ENCODE results near the gene CARNS1. TPM values are rescaled to one million over a fixed set of nuclear protein-coding genes. Genes with fewer than 3 reads are reported as not detected.

The CARNS1 gene
- total and polyA plus RNA-seq, 9 donors: 0.12 to 13.2 (median 0.62) TPM

DNA sequence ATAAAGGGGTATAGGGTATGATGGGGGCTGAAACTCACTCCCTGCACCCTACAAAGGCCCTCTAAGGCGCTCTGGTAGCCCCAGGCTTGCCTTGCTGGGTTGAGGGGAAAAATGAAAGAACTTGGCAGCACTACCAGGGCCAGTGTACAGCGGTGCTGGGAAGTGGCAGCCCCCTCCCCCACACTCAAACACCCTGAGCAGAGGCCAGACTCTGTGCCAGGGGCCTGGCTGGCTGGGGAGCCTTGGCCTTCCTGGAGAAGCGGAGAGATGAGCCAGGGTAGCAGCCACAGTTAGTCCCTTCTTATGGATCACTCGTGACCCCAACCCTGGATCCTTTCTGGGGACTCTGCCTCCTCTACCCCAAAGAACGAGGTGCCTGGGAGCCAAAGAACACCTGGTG lies 50.9 kb downstream of the CARNS1 start:
- Histone ChIP-seq H3K27ac (no peak overlapping the region), H3K9me3 (no peaks in the 10 kb centered on the region), H3K4me1 (ENCODE audit: insufficient read depth) (peaks cover 7% of the 10 kb centered on the region), H3K4me3 (no peak overlapping the region), H3K36me3 (no peaks in the 10 kb centered on the region), H3K27me3 (no peaks in the 10 kb centered on the region)
- peak in 1 of 5 donors; percentile 19 for DNase-seq
- TF ChIP-seq, protein P1, sequence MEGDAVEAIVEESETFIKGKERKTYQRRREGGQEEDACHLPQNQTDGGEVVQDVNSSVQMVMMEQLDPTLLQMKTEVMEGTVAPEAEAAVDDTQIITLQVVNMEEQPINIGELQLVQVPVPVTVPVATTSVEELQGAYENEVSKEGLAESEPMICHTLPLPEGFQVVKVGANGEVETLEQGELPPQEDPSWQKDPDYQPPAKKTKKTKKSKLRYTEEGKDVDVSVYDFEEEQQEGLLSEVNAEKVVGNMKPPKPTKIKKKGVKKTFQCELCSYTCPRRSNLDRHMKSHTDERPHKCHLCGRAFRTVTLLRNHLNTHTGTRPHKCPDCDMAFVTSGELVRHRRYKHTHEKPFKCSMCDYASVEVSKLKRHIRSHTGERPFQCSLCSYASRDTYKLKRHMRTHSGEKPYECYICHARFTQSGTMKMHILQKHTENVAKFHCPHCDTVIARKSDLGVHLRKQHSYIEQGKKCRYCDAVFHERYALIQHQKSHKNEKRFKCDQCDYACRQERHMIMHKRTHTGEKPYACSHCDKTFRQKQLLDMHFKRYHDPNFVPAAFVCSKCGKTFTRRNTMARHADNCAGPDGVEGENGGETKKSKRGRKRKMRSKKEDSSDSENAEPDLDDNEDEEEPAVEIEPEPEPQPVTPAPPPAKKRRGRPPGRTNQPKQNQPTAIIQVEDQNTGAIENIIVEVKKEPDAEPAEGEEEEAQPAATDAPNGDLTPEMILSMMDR (IDR thresholded peaks at IDR 0.05): no peak
- TF ChIP-seq POLR2A (IDR thresholded peaks at IDR 0.05) (no peak), EP300 (IDR thresholded peaks at IDR 0.05) (no peak)
- intact Hi-C loops (cut with DNase I): loop anchor here in 1 of 4 donors (5.0 kb wide), 1 partner anchor 69 kb away; no protein-coding TSS in a partner anchor
- WGBS, 3 donors: 81 to 83% (median 81%) methylated on average over 5 of the region's 5 CpGs

DNA sequence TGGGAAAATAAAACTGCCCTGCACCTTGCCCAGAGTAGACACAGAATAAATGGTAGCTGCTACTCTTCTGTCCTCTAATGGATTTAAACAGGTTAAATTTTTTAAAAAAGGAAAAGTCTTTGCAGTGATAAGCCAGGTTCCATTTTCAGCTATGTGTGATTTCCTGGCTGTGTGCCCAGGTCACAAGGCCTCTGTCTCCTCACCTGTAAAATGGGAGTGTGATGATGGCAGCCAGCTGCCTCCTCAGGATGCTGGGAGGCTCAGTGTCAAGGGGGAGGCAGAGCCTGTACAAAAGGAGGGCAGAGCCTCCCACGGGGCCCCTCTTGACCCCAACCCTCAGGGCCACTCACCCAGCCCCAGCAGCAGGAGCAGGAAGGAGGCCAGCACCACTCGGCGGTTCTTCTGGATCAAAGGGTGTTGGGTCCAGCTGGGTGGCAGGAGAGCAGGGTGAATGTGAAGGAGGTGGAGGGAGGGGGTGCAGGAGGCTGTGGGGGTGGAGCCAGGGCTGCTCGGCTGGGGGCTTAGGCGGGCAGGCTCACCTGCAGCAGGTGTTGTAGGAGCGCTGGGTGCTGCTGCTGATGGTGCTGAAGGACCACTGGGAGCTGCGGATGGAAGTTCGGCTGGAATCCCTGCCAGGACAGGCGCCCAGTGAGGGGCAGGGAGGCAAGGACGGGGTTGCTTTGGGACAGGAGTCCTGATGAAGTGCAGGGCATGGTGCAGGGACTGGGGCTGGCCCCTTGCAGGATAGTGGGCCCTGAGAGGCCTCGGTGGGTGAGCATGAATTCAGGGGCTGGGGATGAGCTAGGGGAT lies 51.7 kb downstream of the CARNS1 start:
- Histone ChIP-seq H3K27ac (no peak overlapping the region), H3K4me3 (no peak overlapping the region), H3K9me3 (no peaks in the 10 kb centered on the region), H3K4me1 (ENCODE audit: insufficient read depth) (peaks cover 7% of the 10 kb centered on the region), H3K36me3 (no peaks in the 10 kb centered on the region), H3K27me3 (no peaks in the 10 kb centered on the region)
- DNase-seq: peak in 1 of 5 donors; percentile 22
- TF ChIP-seq, protein P1 (IDR thresholded peaks at IDR 0.05): no peak
- TF ChIP-seq EP300 (IDR thresholded peaks at IDR 0.05) (no peak), POLR2A (IDR thresholded peaks at IDR 0.05) (no peak)
- intact Hi-C loops (cut with DNase I): loop anchor here in 1 of 4 donors (5.0 kb wide), 1 partner anchor 70 kb away; no protein-coding TSS in a partner anchor
- WGBS, 3 donors: 63 to 67% (median 65%) methylated on average over 11 of the region's 11 CpGs

DNA sequence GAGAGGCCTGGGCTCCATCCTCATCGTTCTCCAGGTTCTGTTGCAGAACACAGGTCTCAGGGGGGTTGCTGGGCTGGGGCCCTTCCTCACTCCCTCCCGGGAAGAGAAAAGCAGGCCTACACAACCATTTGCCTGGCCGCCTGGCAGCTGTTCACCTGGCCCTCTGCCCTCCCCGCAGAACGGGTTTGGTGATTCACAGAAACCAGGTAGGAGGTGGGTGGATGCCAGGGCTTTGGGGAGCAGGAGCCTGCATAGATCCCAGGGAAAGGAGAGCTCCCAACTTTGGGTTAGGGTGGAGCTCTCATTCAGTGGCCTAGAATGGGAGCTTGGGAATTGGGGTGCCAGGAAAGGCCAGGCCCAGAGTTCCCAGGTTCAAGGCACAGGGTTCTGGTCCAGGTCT lies 52.6 kb downstream of the CARNS1 start:
- no peaks in the 10 kb centered on the region for H3K9me3 ChIP-seq
- peaks cover 7% of the 10 kb centered on the region for H3K4me1 ChIP-seq (ENCODE audit: insufficient read depth)
- no peaks in the 10 kb centered on the region for H3K27me3 ChIP-seq
- TF ChIP-seq, protein P1 (IDR thresholded peaks at IDR 0.05): no peak
- intact Hi-C loops (cut with DNase I): loop anchor here in 1 of 4 donors (5.0 kb wide), 1 partner anchor 71 kb away; no protein-coding TSS in a partner anchor
- 7 to 17% (median 11%) methylated on average over 5 of the region's 5 CpGs for WGBS, 3 donors
- peak; percentile 50 to 69 (median 66) for DNase-seq
- no peaks in the 10 kb centered on the region for H3K36me3 ChIP-seq
- H3K4me3 ChIP-seq: peak overlapping the region; percentile 93
- H3K27ac ChIP-seq: peak overlapping the region in 1 of 2 donors; percentile 84

DNA sequence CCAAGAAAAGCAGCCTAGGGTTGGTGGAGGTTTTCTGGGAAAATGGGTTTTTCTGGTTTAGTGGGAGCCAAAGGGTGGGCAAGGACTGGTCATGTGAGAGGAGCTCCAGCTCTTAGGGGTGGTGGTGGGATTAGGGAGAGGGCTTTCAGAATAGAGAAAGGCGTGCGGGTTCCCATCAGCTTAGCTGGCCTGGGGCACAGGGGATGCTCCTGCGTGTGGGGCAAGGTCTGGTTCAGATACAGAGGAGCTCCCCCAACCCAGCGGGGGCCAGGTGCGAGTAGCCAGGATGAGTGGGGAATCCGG lies 52.9 kb downstream of the CARNS1 start:
- Histone ChIP-seq H3K27me3 (no peaks in the 10 kb centered on the region), H3K27ac (peak overlapping the region; percentile 37 to 84), H3K4me3 (peak overlapping the region; percentile 93), H3K9me3 (no peaks in the 10 kb centered on the region), H3K4me1 (ENCODE audit: insufficient read depth) (peaks cover 7% of the 10 kb centered on the region), H3K36me3 (no peaks in the 10 kb centered on the region)
- DNase-seq: no peak
- 2 to 3% (median 3%) methylated on average over 6 of the region's 6 CpGs for WGBS, 3 donors
- no peak for TF ChIP-seq POLR2A (IDR thresholded peaks at IDR 0.05)
- no peak for TF ChIP-seq EP300 (IDR thresholded peaks at IDR 0.05)
- TF ChIP-seq, protein P1 (IDR thresholded peaks at IDR 0.05): no peak
- intact Hi-C loops (cut with DNase I): loop anchor here in 1 of 4 donors (5.0 kb wide), 1 partner anchor 71 kb away; no protein-coding TSS in a partner anchor
